Colonic mucosa (tissue), 4 donors: ENCODE measurements around the gene PPP1CC. TPM values are rescaled to one million over a fixed set of nuclear protein-coding genes. Genes with fewer than 3 reads are reported as not detected.

Experiments used
- DNase-seq: peaks from one replicate; pipeline ENCODE4 v3.0.0-alpha.2; 2020
- H3K27ac ChIP-seq: fragments of 200-600 bp; one replicate; pipeline ENCODE4 v1.8.0; 2021
- H3K27me3 ChIP-seq: fragments of 200-600 bp; one replicate; pipeline ENCODE4 v1.8.0; 2021
- H3K36me3 ChIP-seq: fragments of 200-600 bp; one replicate; pipeline ENCODE4 v1.8.0; 2021
- H3K4me1 ChIP-seq: fragments of 200-600 bp; one replicate; pipeline ENCODE4 v1.8.0; 2021; ENCODE audit warnings: mild to moderate bottlenecking
- H3K4me3 ChIP-seq: fragments of 200-600 bp; one replicate; pipeline ENCODE4 v1.8.0; 2021
- H3K9ac ChIP-seq, 2 donors: one replicate each; pipeline ENCODE4 v1.7.0; 2013; ENCODE audit warnings: control low read depth in 2 of 2, low read depth in 2 of 2, low read length in 2 of 2
- H3K9me3 ChIP-seq: fragments of 200-600 bp; one replicate; pipeline ENCODE4 v1.8.0; 2021
- intact Hi-C: fragments of 100-400 bp; cut with DNase I; formaldehyde crosslinking; loops from one replicate; pipeline ENCODE4 v1.14.1; 2022
- total RNA-seq, 2 donors: library from RNA; stranded (reverse); fragmentation: NEBNext Ultra II Directional in 1 of 2; extraction: Animal tissue kit (Norgen Biotek cat#: 25700) in 1 of 2; gene quantifications; one replicate each; pipeline ENCODE4 v1.2.1, GENCODE V29; 2021
- TF ChIP-seq, protein P1 (sequence below): fragments of 200-600 bp; IDR thresholded peaks from one replicate; pipeline ENCODE4 v1.8.0; 2022; ENCODE audit warnings: antibody characterized with exemption, mild to moderate bottlenecking
- donor health status: healthy.
- donor health status: DM: no; HTN: no; CAD: no.
- donor health status: DM: no; HTN: no; CAD: no.

The PPP1CC gene
- total RNA-seq, 2 donors from 2014 or later: 170 to 198 TPM

DNA sequence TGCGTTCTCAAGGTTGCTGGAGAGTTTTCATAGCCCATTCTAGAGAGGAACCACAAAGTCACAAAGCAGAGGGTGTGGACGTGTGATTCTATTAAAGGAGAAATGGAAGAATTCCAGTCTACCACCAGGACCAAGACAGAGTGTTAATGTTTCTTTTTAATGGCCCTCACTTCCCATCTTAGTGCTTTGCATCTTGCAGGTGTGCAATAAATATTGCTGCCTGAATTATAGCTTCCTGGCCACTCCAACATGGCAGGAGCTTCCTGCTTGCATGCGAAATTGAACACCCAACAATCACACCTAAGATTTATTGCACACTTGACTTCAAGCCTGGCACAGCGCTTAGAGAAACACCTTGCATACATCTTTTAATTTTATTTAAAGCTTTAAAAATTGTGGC is 22.4 kb upstream of the PPP1CC start:
- H3K9ac ChIP-seq: no peak overlapping the region
- no peak overlapping the region for H3K4me3 ChIP-seq
- H3K4me1 ChIP-seq: peaks cover 3% of the 10 kb centered on the region
- H3K27ac ChIP-seq: no peak overlapping the region
- TF ChIP-seq, protein P1, sequence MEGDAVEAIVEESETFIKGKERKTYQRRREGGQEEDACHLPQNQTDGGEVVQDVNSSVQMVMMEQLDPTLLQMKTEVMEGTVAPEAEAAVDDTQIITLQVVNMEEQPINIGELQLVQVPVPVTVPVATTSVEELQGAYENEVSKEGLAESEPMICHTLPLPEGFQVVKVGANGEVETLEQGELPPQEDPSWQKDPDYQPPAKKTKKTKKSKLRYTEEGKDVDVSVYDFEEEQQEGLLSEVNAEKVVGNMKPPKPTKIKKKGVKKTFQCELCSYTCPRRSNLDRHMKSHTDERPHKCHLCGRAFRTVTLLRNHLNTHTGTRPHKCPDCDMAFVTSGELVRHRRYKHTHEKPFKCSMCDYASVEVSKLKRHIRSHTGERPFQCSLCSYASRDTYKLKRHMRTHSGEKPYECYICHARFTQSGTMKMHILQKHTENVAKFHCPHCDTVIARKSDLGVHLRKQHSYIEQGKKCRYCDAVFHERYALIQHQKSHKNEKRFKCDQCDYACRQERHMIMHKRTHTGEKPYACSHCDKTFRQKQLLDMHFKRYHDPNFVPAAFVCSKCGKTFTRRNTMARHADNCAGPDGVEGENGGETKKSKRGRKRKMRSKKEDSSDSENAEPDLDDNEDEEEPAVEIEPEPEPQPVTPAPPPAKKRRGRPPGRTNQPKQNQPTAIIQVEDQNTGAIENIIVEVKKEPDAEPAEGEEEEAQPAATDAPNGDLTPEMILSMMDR: no peak
- no peaks in the 10 kb centered on the region for H3K9me3 ChIP-seq
- no peak for DNase-seq
- intact Hi-C loops: no loop called here
- H3K36me3 ChIP-seq: no peaks in the 10 kb centered on the region
- no peaks in the 10 kb centered on the region for H3K27me3 ChIP-seq

DNA sequence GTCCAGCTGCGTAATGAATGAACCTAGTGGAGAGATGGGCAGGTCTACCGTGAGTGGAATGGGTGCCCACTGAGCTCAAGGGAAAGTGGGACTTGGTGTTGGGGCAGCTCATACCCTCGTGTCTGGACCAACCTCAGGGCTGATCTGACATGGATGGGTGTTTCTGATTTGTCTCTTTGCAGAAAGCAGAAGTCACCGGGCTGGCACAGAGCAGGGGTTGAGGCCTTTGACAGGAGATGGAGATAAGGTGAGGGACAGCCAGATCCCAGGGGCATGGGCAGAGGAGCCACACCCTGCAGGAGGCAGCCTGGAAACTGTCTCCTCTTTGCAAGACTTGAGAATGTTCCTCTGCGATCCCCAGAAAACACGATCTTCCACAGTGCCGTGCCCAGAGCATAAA is 20.9 kb upstream of the PPP1CC start:
- Histone ChIP-seq H3K9me3 (no peaks in the 10 kb centered on the region), H3K9ac (no peak overlapping the region), H3K27me3 (no peaks in the 10 kb centered on the region), H3K4me1 (peaks cover 3% of the 10 kb centered on the region), H3K4me3 (no peak overlapping the region), H3K27ac (no peak overlapping the region), H3K36me3 (no peaks in the 10 kb centered on the region)
- TF ChIP-seq, protein P1: no peak
- intact Hi-C loops: no loop called here
- no peak for DNase-seq

DNA sequence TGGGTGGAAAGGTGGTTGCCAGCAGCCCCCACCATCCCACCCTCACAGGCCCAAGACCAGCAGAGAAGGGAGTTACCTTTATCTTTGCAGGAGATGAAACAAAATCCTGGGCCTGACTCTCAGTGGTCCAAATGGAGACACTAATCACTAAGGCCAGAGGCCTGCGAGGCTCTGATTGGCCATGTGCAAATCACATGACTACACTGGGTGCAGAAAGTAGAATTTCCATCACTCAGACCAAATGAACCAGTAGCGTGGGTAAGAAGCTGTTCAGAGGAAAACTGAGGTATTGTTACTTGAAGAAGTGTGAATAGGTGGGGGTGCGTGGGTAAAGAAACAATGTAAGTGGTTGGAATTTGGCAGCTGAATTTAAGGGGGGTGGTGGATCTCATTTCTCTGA is 20.2 kb upstream of the PPP1CC start:
- H3K9ac ChIP-seq: peak overlapping the region in 1 of 2 donors; percentile 1
- no peaks in the 10 kb centered on the region for H3K9me3 ChIP-seq
- no peak for DNase-seq
- no peaks in the 10 kb centered on the region for H3K36me3 ChIP-seq
- intact Hi-C loops: no loop called here
- peaks cover 3% of the 10 kb centered on the region for H3K4me1 ChIP-seq
- no peaks in the 10 kb centered on the region for H3K27me3 ChIP-seq
- TF ChIP-seq, protein P1: no peak
- H3K27ac ChIP-seq: no peak overlapping the region
- no peak overlapping the region for H3K4me3 ChIP-seq

DNA sequence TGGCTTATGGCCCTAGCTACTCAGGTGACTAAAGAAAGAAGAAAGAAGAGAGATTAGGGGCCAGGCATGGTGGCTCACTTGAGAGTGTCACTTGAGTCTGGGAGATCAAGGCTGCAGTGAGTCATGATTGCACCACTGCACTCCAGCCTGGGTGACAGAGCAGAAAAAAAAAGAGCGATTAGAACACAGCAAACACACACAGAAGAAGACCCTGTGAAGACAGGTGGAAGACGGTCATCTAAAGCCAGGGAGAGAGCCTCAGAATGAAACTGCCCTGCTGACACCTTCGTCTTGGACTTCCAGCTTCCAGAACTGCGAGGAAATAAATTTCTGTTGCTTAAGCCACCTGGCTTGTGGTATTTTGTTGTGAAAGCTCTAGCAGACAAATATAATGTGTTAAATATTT is 17.5 kb upstream of the PPP1CC start:
- Histone ChIP-seq H3K4me1 (peaks cover 3% of the 10 kb centered on the region), H3K9me3 (no peaks in the 10 kb centered on the region), H3K27ac (no peak overlapping the region), H3K9ac (no peak overlapping the region), H3K4me3 (no peak overlapping the region), H3K36me3 (no peaks in the 10 kb centered on the region), H3K27me3 (no peaks in the 10 kb centered on the region)
- DNase-seq: no peak
- TF ChIP-seq, protein P1: no peak
- intact Hi-C loops: no loop called here

DNA sequence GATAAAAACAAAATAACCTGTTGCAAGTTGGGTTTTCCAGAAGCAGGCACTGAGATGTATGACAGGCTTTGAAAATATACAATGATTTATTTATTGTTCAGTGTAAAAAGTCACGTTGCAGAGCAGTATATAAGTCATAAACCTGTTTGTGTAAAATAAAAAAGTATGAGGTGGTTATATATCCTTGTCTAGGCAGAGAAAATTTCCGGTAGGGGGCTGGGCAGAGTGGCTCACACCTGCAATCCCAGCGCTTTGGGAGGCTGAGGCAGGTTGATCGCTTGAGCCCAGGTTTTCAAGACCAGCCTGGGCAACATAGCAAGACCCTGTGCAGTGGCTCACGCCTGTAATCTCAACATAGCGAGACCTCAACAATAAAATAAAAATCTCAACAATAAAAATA is 16.2 kb upstream of the PPP1CC start:
- TF ChIP-seq, protein P1: no peak
- H3K9ac ChIP-seq: no peak overlapping the region
- no peaks in the 10 kb centered on the region for H3K4me1 ChIP-seq
- no peaks in the 10 kb centered on the region for H3K9me3 ChIP-seq
- intact Hi-C loops: no loop called here
- H3K27ac ChIP-seq: no peak overlapping the region
- H3K36me3 ChIP-seq: no peaks in the 10 kb centered on the region
- no peak overlapping the region for H3K4me3 ChIP-seq
- H3K27me3 ChIP-seq: no peaks in the 10 kb centered on the region
- DNase-seq: no peak

DNA sequence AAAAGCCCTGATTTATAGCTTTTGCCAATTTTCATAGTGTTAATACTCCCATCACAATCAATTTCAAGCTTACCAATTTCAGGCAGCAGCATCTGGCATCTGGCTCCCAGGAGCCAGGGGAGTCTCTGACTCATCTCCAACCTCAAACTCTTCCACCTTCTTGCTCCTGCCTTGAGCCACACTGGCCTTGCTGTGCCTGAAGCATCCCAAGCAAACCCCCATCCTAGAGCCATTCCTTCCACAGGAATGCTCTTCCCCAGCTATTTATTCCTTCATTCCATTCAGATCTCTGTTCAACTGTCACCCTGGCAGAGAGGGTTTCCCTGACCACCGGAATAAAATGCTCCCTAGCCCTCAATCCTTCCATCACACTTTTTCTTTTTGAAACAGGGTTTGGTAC is 13.9 kb upstream of the PPP1CC start:
- intact Hi-C loops: no loop called here
- no peaks in the 10 kb centered on the region for H3K36me3 ChIP-seq
- no peak overlapping the region for H3K9ac ChIP-seq
- H3K27me3 ChIP-seq: no peaks in the 10 kb centered on the region
- H3K4me3 ChIP-seq: no peak overlapping the region
- no peaks in the 10 kb centered on the region for H3K4me1 ChIP-seq
- no peak for DNase-seq
- TF ChIP-seq, protein P1: no peak
- no peak overlapping the region for H3K27ac ChIP-seq
- H3K9me3 ChIP-seq: no peaks in the 10 kb centered on the region
